Measurements from ENCODE around the gene GHR.

DNA sequence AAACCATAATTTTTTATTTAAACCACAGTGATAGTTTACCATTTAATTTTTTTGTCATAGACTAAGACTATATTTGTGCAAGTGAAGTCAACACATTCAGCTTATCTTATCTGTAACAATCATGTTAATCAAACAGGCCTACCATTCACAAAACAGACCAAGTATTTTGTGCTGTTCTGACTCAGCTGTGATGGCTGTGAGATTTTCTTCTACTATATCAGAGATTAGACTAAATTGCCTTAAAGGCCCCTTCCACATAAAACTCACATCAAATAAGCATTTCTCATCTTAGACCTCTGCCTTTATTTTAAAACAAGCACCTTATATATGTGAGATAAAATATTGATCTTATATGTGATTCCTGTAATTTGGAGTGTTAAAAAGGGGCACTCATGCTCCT is 346.8 kb downstream of the GHR start:
- TF ChIP-seq, protein P1, sequence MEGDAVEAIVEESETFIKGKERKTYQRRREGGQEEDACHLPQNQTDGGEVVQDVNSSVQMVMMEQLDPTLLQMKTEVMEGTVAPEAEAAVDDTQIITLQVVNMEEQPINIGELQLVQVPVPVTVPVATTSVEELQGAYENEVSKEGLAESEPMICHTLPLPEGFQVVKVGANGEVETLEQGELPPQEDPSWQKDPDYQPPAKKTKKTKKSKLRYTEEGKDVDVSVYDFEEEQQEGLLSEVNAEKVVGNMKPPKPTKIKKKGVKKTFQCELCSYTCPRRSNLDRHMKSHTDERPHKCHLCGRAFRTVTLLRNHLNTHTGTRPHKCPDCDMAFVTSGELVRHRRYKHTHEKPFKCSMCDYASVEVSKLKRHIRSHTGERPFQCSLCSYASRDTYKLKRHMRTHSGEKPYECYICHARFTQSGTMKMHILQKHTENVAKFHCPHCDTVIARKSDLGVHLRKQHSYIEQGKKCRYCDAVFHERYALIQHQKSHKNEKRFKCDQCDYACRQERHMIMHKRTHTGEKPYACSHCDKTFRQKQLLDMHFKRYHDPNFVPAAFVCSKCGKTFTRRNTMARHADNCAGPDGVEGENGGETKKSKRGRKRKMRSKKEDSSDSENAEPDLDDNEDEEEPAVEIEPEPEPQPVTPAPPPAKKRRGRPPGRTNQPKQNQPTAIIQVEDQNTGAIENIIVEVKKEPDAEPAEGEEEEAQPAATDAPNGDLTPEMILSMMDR (IDR thresholded peaks at IDR 0.05) = no peak
- TF ChIP-seq ZFX (IDR thresholded peaks at IDR 0.05; ENCODE audit: borderline replicate concordance) = no peak
